Mesodermal cell (in vitro differentiated cells): ENCODE results near the gene POM121.
"Not testable (repeated sequence)": the region's sequence is repeated elsewhere in the genome, so short reads cannot be mapped to it uniquely, and the experiment has no call there.

Experiments
- H3K27ac ChIP-seq: 2 replicates; pipeline ENCODE4 v1.7.0; 2013; ENCODE audit warnings: mild to moderate bottlenecking, low read depth, low read length, moderate library complexity; ENCODE audit not compliant: severe bottlenecking
- H3K36me3 ChIP-seq: 2 replicates; pipeline ENCODE4 v1.7.1; 2013; ENCODE audit warnings: mild to moderate bottlenecking, low read length, moderate library complexity; ENCODE audit not compliant: control insufficient read depth, insufficient read depth
- H3K4me1 ChIP-seq: one replicate; pipeline ENCODE4 v1.7.1; 2013; ENCODE audit warnings: mild to moderate bottlenecking, low read length; ENCODE audit not compliant: insufficient read depth, control insufficient read depth, poor library complexity, severe bottlenecking
- H3K4me3 ChIP-seq: 2 replicates; pipeline ENCODE4 v1.7.0; 2013; ENCODE audit warnings: low read length, control low read depth, mild to moderate bottlenecking; ENCODE audit not compliant: insufficient read depth, poor library complexity, severe bottlenecking; ENCODE audit errors: extremely low read depth
- H3K9me3 ChIP-seq: 2 replicates; pipeline ENCODE4 v1.7.1; 2013; ENCODE audit warnings: mild to moderate bottlenecking, low read length, moderate library complexity; ENCODE audit not compliant: control insufficient read depth
- WGBS, 2 experiments: methylation state at CpG; one replicate each; pipeline ENCODE4 v1.1.5; 2013; ENCODE audit warnings: missing lambda C conversion rate in 2 of 2; ENCODE audit not compliant: insufficient coverage in 2 of 2; 5-methylcytosine and 5-hydroxymethylcytosine counted together

Gene POM121

DNA sequence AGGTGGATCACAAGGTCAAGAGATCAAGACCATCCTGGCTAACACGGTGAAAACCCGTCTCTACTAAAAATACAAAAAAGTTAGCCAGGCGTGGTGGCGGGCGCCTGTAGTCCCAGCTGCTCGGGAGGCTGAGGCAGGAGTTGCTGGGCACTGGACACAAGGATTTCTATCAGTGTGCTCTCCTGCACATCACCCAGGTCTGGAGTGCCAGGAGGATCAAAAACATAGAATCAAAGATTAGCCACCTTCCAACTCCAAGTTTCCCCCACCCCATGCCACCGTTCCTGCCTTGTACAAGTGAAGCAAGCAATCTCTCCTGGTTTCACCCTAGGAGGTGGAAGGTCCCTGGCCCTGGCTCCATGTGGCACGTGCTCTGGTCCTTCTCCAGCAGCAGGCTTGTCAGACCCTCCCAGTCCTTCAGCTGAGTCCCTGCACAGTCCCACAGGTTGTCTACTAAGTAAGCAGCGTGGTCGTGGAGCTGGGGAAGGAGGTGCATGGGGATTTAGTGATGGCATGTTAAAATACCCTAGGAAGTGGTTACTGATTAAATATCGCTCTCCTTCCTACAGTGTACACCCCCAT, 73.1 kb downstream of the POM121 start:
- not testable (repeated sequence) for H3K27ac ChIP-seq, H3K4me3 ChIP-seq, H3K9me3 ChIP-seq, H3K4me1 ChIP-seq, H3K36me3 ChIP-seq
- WGBS, 2 experiments, result no CpG with 5 or more reads among the region's 11 CpGs
